Heart right ventricle (tissue), 16 donors: ENCODE measurements around the gene ZFP92. TPM values are rescaled to one million over a fixed set of nuclear protein-coding genes. Genes with fewer than 3 reads are reported as not detected.

Source experiments
- ATAC-seq, 8 donors: fragments of 200-7000 bp; cut with Tn5 transposase; one replicate each; pipeline ENCODE4 v1.9.1; 2020; ENCODE audit warnings: mild to moderate bottlenecking in 8 of 8, moderate library complexity in 8 of 8, moderate number of reproducible peaks in 1 of 8
- DNase-seq, 2 donors: peaks; one replicate each; pipeline ENCODE4 v3.0.0-alpha.2; 2020
- H3K27ac ChIP-seq, 10 donors: fragments of 200-600 bp; sonication (generic) in 2 of 10; one replicate each; pipeline versions ENCODE4 v1.5.0 to v1.8.0; 2020 to 2022; ENCODE audit warnings: mild to moderate bottlenecking in 3 of 10
- H3K27me3 ChIP-seq, 7 donors: fragments of 200-600 bp; one replicate each; pipeline ENCODE4 v1.8.0; 2021 to 2022; ENCODE audit warnings: mild to moderate bottlenecking in 2 of 7
- H3K36me3 ChIP-seq, 9 donors: fragments of 200-600 bp; sonication (generic) in 1 of 9; one replicate each; pipeline versions ENCODE4 v1.5.0 to v1.8.0; 2020 to 2022; ENCODE audit warnings: mild to moderate bottlenecking in 2 of 9
- H3K4me1 ChIP-seq, 9 donors: fragments of 200-600 bp; sonication (generic) in 1 of 9; one replicate each; pipeline versions ENCODE4 v1.5.0 to v1.8.0; 2020 to 2022; ENCODE audit warnings: mild to moderate bottlenecking in 4 of 9
- H3K4me3 ChIP-seq, 10 donors: fragments of 200-600 bp; sonication (generic) in 2 of 10; one replicate each; pipeline versions ENCODE4 v1.5.0 to v1.8.0; 2020 to 2022; ENCODE audit warnings: mild to moderate bottlenecking in 7 of 10, moderate library complexity in 2 of 10
- H3K9me3 ChIP-seq, 11 donors: fragments of 200-600 bp in 10 of 11; sonication (generic) in 2 of 11; one replicate each; pipeline versions ENCODE4 v1.5.0 to v1.8.0; 2013 to 2022; ENCODE audit warnings: mild to moderate bottlenecking in 2 of 11, control low read depth in 1 of 11, moderate library complexity in 1 of 11
- WGBS, 2 donors: extraction: QIAGEN DNeasy Blood & Tissue Kit; methylation state at CpG; one replicate each; pipeline ENCODE4 v1.1.7; 2013; ENCODE audit warnings: inconsistent platforms in 1 of 2; 5-methylcytosine and 5-hydroxymethylcytosine counted together
- intact Hi-C, 10 donors: fragments of 100-400 bp; cut with DNase I; formaldehyde crosslinking; loops; one replicate each; pipeline versions ENCODE4 v1.11.1 to v1.14.2; 2022
- polyA plus RNA-seq, 2 donors: library from polyadenylated mRNA; stranded (reverse); fragments of 200-250 nt; gene quantifications; one replicate each; pipeline ENCODE4 v1.2.3, GENCODE V29; 2013
- total RNA-seq, 10 donors: library from RNA; stranded (reverse); fragmentation: NEBNext Ultra II Directional in 3 of 10; extraction: Animal tissue kit (Norgen Biotek cat#: 25700) in 3 of 10; gene quantifications; one replicate each; pipeline versions ENCODE4 v1.2.1 to v1.2.4, GENCODE V29; 2021 to 2023
- TF ChIP-seq, protein P1 (sequence below), 9 donors: fragments of 200-600 bp; sonication (generic) in 2 of 9; IDR thresholded peaks; one replicate each; pipeline versions ENCODE4 v1.5.0 to v1.8.0; 2021 to 2022; ENCODE audit warnings: antibody characterized with exemption in 9 of 9, mild to moderate bottlenecking in 5 of 9, moderate library complexity in 1 of 9
- donor health status: Arrhythmogenic right ventricular cardiomyopathy.
- donor health status: ischemic (EF 13 %, LVEDD 7.1; RV severe dilation, severe dysfunction).
- donor health status: healthy with polysubstance abuse.
- donor health status: DM: no; HTN: yes; CAD: no.
- donor health status: DM: no; HTN: no; CAD: no.
- donor health status: ischemic (EF 25% LVEDD 6.9; RV normal size, moderate dysfunction).
- donor health status: ischemic (EF 25% LVEDD 5.7; RV mildly dilated, moderate dysfunction).
- donor health status: healthy.
- donor health status: DM: yes; HTN: yes; CAD: no.
- donor health status: Ischemic cardiomyopathy.
- donor health status: ischemic (EF 35%, LVEDD 5.7; RV mildly dilated, moderate dysfunction).
- donor health status: nonischemic (EF 11% LVEDD 7.7; RV severe dilation, severe dysfunction).
- donor health status: DM: yes; HTN: yes; CAD: no.
- donor health status: PGD.
- donor health status: ischemic (EF 29% LVEDD 5.4; RV normal size, mild dysfunction).
- donor health status: nonischemic (EF 23%, LVEDD 6.1; RV moderate dilation, normal function).

The ZFP92 gene
- total and polyA plus RNA-seq, 12 donors = 0.17 to 1.6 (median 0.44) TPM

DNA sequence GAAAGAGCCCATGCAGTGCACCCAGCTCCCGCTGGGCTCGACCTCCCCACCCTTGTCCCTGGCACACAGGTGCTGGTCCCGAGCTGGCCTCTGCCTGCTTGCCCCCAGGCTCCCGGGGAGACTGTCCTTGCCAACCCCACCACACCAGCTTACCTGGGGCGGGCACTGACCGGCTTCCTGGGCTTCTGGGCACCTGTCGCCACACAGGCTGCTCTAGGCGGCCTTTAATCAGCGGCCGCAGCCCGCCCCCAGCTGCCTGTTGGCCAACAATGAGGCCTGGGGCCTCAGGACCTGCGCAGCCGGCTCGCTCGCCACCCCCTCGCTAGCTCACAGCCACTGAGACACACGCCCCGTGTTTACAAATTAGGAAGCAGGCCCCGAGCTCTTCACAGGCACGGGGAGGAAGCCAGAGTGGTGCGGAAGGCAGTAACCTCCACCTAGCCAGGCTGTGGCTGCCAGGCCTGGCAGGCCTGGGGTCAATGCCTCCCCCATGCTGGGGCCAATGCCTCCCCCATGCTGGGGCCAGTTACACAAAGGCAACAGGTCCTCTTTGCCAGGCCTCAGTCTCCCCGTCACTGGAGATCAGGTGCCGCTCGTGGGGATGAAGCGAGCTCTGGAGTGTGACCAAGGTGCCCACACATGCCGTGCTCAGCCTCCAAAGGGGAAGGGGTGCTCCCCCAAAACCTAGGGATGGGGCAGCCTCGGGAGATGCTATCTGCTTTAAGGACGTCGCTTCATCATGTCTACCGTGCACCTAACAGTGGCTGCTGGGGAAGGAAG lies 34.8 kb downstream of the ZFP92 start, which contains the start of gene TREX2:
Gene TREX2, minus strand, starts transcription at position 201 of the 780 bp plus-strand sequence. CDS start 626 bp downstream, outside the sequence.
- Histone ChIP-seq H3K27me3 (peaks cover 0 to 10% (median 0%) of the 10 kb centered on the region in 7 donors), H3K36me3 (peaks cover 0 to 14% (median 0%) of the 10 kb centered on the region in 9 donors), H3K4me1 (no peaks in the 10 kb centered on the region), H3K4me3 (no peak within 1 kb of the TSS), H3K27ac (no peak within 1 kb of the TSS), H3K9me3 (no peaks in the 10 kb centered on the region)
- TF ChIP-seq, protein P1, sequence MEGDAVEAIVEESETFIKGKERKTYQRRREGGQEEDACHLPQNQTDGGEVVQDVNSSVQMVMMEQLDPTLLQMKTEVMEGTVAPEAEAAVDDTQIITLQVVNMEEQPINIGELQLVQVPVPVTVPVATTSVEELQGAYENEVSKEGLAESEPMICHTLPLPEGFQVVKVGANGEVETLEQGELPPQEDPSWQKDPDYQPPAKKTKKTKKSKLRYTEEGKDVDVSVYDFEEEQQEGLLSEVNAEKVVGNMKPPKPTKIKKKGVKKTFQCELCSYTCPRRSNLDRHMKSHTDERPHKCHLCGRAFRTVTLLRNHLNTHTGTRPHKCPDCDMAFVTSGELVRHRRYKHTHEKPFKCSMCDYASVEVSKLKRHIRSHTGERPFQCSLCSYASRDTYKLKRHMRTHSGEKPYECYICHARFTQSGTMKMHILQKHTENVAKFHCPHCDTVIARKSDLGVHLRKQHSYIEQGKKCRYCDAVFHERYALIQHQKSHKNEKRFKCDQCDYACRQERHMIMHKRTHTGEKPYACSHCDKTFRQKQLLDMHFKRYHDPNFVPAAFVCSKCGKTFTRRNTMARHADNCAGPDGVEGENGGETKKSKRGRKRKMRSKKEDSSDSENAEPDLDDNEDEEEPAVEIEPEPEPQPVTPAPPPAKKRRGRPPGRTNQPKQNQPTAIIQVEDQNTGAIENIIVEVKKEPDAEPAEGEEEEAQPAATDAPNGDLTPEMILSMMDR (IDR thresholded peaks at IDR 0.05) = no peak
- 86 to 88% methylated on average over 27 to 30 of the region's 30 CpGs for WGBS, 2 donors
- ATAC-seq (no peak), DNase-seq (no peak)
- intact Hi-C loops = no loop called here

DNA sequence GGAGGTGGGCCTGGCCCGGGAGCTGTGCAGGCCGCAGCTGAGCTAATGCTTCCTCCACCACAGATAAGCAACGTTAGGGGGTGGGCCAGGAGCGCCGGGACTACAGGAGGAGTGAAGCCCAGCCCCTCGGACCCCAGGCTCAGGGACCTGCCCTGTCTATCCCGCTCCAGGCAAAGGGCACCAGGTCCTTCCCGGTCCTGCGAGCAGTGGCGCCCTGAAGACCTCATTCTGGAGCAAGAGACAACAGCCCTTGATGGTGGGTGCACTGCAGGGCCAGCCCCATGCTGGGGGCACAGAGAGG lies 35.3 kb downstream of the ZFP92 start:
- TF ChIP-seq, protein P1 (IDR thresholded peaks at IDR 0.05) = no peak
- H3K4me1 ChIP-seq = no peaks in the 10 kb centered on the region
- 60 to 68% methylated on average over 10 of the region's 10 CpGs for whole genome bisulfite sequencing, 2 donors
- no peak overlapping the region for H3K27ac ChIP-seq
- intact Hi-C loops = no loop called here
- ATAC-seq (peak in 1 of 8 donors; percentile 13), DNase-seq (no peak)
- peaks cover 0 to 17% (median 0%) of the 10 kb centered on the region in 9 donors for H3K36me3 ChIP-seq
- no peak overlapping the region for H3K4me3 ChIP-seq
- peaks cover 0 to 10% (median 0%) of the 10 kb centered on the region in 7 donors for H3K27me3 ChIP-seq
- no peaks in the 10 kb centered on the region for H3K9me3 ChIP-seq

DNA sequence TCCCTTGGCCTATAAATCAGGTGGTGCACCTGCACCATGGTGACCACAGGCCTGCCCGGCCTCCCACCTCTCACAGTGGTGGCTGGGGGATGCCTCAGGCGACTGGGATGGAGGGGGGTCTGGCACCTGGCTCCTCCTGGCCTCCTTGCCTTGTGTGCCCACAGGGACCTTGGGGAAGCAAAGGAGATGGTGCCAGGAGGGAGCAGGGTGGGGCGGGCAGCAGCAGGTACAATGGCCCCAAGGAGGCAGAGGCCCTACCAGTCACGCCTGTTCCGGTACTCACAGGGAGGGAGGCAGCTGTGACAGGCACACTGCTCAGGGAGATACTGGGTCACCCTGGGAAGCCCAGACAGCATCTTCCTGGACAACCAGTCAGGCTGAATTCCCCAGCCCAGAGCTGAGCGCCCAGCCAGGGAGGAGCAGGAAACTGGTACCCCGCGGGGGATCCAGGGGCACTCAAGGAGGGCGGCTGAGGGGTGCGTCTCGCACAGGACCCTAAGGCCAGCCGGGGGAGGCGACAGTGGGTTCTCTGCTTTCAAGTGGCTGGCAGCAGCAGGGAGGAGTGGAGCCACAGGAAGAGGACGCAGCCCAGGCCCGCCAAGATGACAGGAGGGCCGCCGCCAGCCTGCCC lies 35.8 kb downstream of the ZFP92 start:
- no peak for DNase-seq
- WGBS, 2 donors = 91 to 93% methylated on average over 12 to 17 of the region's 17 CpGs
- H3K36me3 ChIP-seq = peaks cover 0 to 20% (median 0%) of the 10 kb centered on the region in 9 donors
- no peak for ATAC-seq
- no peak overlapping the region for H3K27ac ChIP-seq
- intact Hi-C loops = no loop called here
- TF ChIP-seq, protein P1 (IDR thresholded peaks at IDR 0.05) = no peak
- H3K27me3 ChIP-seq = peaks cover 0 to 10% (median 0%) of the 10 kb centered on the region in 7 donors
- no peaks in the 10 kb centered on the region for H3K4me1 ChIP-seq
- no peak overlapping the region for H3K4me3 ChIP-seq
- H3K9me3 ChIP-seq = no peaks in the 10 kb centered on the region

DNA sequence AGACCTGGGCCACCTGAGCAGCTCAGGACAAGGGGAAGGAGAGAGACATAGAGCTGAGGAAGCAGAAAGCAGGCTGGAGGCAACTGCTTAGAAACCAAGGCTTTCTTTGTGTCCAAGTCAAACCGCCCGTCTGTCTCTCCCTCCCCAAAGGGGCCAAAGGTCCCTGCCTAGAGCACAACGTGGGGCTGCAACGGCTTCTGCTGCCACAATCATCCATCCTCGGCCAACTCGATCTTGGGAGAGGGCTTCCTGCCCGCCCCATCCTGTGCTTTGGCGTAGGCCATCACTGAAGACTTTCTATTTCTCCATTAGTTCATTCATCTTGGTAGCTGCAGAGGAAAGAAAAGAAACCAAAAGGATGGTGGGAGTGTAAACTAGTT lies 36.3 kb downstream of the ZFP92 start:
- no peaks in the 10 kb centered on the region for H3K4me1 ChIP-seq
- TF ChIP-seq, protein P1 (IDR thresholded peaks at IDR 0.05) = no peak
- intact Hi-C loops = no loop called here
- H3K27me3 ChIP-seq = peaks cover 0 to 9% (median 0%) of the 10 kb centered on the region in 7 donors
- 88% methylated on average over 8 of the region's 8 CpGs for WGBS, 2 donors
- H3K36me3 ChIP-seq = peaks cover 0 to 20% (median 0%) of the 10 kb centered on the region in 9 donors
- no peaks in the 10 kb centered on the region for H3K9me3 ChIP-seq
- DNase-seq = no peak
- H3K27ac ChIP-seq = no peak overlapping the region
- H3K4me3 ChIP-seq = no peak overlapping the region
- ATAC-seq = no peak
